GM23338 (cell line): ENCODE data around the gene GUCY1B1. TPM values are rescaled to one million over a fixed set of nuclear protein-coding genes. Genes with fewer than 3 reads are reported as not detected.

Source experiments
- ATAC-seq: fragments of 200-7000 bp; cut with Tn5 transposase; 3 replicates; pipeline ENCODE4 v1.9.1; 2020
- DNase-seq: peaks from one replicate; pipeline ENCODE4 v3.0.0-alpha.2; 2015; ENCODE audit warnings: low spot score
- H2AFZ ChIP-seq: fragments of 200-600 bp; sonication (generic); 2 replicates; pipeline ENCODE4 v1.8.0; 2016; ENCODE audit warnings: antibody characterized with exemption, mild to moderate bottlenecking, moderate library complexity
- H3F3A ChIP-seq: fragments of 200-600 bp; sonication (generic); replicated peaks from 2 replicates; pipeline ENCODE4 v1.8.0; 2017; ENCODE audit warnings: antibody characterized with exemption, mixed run types, low read depth
- H3K27ac ChIP-seq: fragments of 200-600 bp; sonication (generic); 2 replicates; pipeline ENCODE4 v1.6.1; 2016; ENCODE audit warnings: low read depth
- H3K27me3 ChIP-seq: fragments of 200-600 bp; sonication (generic); 2 replicates; pipeline ENCODE4 v1.8.0; 2016; ENCODE audit warnings: mild to moderate bottlenecking, mixed run types, moderate library complexity; ENCODE audit not compliant: insufficient read depth
- H3K36me3 ChIP-seq: fragments of 200-600 bp; sonication (generic); 2 replicates; pipeline ENCODE4 v1.8.0; 2016; ENCODE audit warnings: mild to moderate bottlenecking; ENCODE audit not compliant: insufficient read depth
- H3K4me1 ChIP-seq: fragments of 200-600 bp; sonication (generic); 2 replicates; pipeline ENCODE4 v1.8.0; 2016; ENCODE audit warnings: mild to moderate bottlenecking, moderate library complexity; ENCODE audit not compliant: insufficient read depth
- H3K4me2 ChIP-seq: fragments of 200-600 bp; sonication (generic); 2 replicates; pipeline ENCODE4 v1.7.1; 2017; ENCODE audit warnings: mixed run types
- H3K4me3 ChIP-seq: fragments of 200-600 bp; sonication (generic); 2 replicates; pipeline ENCODE4 v1.6.1; 2016; ENCODE audit warnings: mixed run types
- H3K79me2 ChIP-seq: fragments of 200-600 bp; sonication (generic); replicated peaks from 2 replicates; pipeline ENCODE4 v1.8.0; 2017; ENCODE audit warnings: mild to moderate bottlenecking; ENCODE audit not compliant: insufficient read depth
- H3K9me2 ChIP-seq: fragments of 200-600 bp; sonication (generic); 2 replicates; pipeline ENCODE4 v1.8.0; 2017; ENCODE audit not compliant: insufficient read depth
- H4K20me1 ChIP-seq: fragments of 200-600 bp; sonication (generic); replicated peaks from 2 replicates; pipeline ENCODE4 v1.8.0; 2017; ENCODE audit warnings: mild to moderate bottlenecking; ENCODE audit not compliant: insufficient read depth
- H3K27ac Mint-ChIP-seq: 2 replicates; pipeline ENCODE4 v1.8.0; 2020; ENCODE audit warnings: inconsistent platforms, mild to moderate bottlenecking, moderate library complexity, mixed read lengths
- H3K27me3 Mint-ChIP-seq: 3 replicates; pipeline ENCODE4 v1.8.0; 2022; ENCODE audit warnings: low read depth, mild to moderate bottlenecking, moderate library complexity, mixed read lengths, inconsistent platforms; ENCODE audit not compliant: insufficient read depth, poor library complexity
- H3K36me3 Mint-ChIP-seq: 3 replicates; pipeline ENCODE4 v1.8.0; 2021; ENCODE audit warnings: low read depth, mild to moderate bottlenecking, inconsistent platforms, moderate library complexity, mixed read lengths
- H3K4me1 Mint-ChIP-seq: 3 replicates; pipeline ENCODE4 v1.8.0; 2020; ENCODE audit warnings: mild to moderate bottlenecking, inconsistent platforms, mixed read lengths
- H3K4me3 Mint-ChIP-seq: 3 replicates; pipeline ENCODE4 v1.8.0; 2021; ENCODE audit warnings: moderate library complexity, mild to moderate bottlenecking, inconsistent platforms, mixed read lengths
- H3K9me3 Mint-ChIP-seq: 3 replicates; pipeline ENCODE4 v1.8.0; 2020; ENCODE audit warnings: moderate library complexity, mild to moderate bottlenecking, inconsistent platforms, mixed read lengths
- CREB1 ChIP-seq: fragments of 250-450 bp; sonication (Bioruptor Pico); IDR thresholded peaks from 2 replicates; pipeline ENCODE4 v1.5.0; 2020; ENCODE audit warnings: low read depth, mild to moderate bottlenecking, moderate library complexity
- ETS1 ChIP-seq: IDR thresholded peaks from 2 replicates; pipeline ENCODE4 v1.6.1; 2016; ENCODE audit warnings: antibody characterized with exemption
- EZH2 ChIP-seq: fragments of 200-600 bp; sonication (generic); IDR thresholded peaks from one replicate; pipeline ENCODE4 v1.8.0; 2017; ENCODE audit warnings: antibody characterized with exemption, mild to moderate bottlenecking, low read depth; ENCODE audit not compliant: unreplicated experiment
- EZH2phosphoT487 ChIP-seq: fragments of 200-600 bp; sonication (generic); IDR thresholded peaks from one replicate; pipeline ENCODE4 v1.8.1; 2018; ENCODE audit warnings: antibody characterized with exemption; ENCODE audit not compliant: unreplicated experiment
- JUNB ChIP-seq: IDR thresholded peaks from one replicate; pipeline ENCODE4 v1.6.1; 2016; ENCODE audit warnings: antibody characterized with exemption; ENCODE audit not compliant: unreplicated experiment
- NANOG ChIP-seq: IDR thresholded peaks from 2 replicates; pipeline ENCODE4 v1.6.1; 2016; ENCODE audit warnings: antibody characterized with exemption, borderline replicate concordance
- STAT1 ChIP-seq: IDR thresholded peaks from one replicate; pipeline ENCODE4 v1.6.1; 2016; ENCODE audit warnings: antibody characterized with exemption; ENCODE audit not compliant: unreplicated experiment
- ZNF114 ChIP-seq: fragments of 250-450 bp; sonication (Bioruptor Pico); IDR thresholded peaks from 2 replicates; pipeline ENCODE4 v1.5.0; 2020; ENCODE audit warnings: mild to moderate bottlenecking, moderate library complexity
- ZNF331 ChIP-seq: fragments of 250-450 bp; sonication (Bioruptor Pico); IDR thresholded peaks from 2 replicates; pipeline ENCODE4 v1.5.0; 2020; ENCODE audit warnings: low read depth, mild to moderate bottlenecking, moderate library complexity
- polyA plus RNA-seq: library from polyadenylated mRNA; unstranded; fragments of >200 nt; fragmentation: Nextera tagmentation; extraction: Ambion mirVana; gene quantifications from 2 replicates; pipeline ENCODE4 v1.2.1, GENCODE V29; 2016
- total RNA-seq: library from RNA; depleted of rRNA; stranded (reverse); fragments of >200 nt; shearing (Covaris generic); gene quantifications from 2 replicates; pipeline ENCODE4 v1.2.3, GENCODE V29; 2014
- TF ChIP-seq, protein P1 (sequence below): fragments of 250-450 bp; sonication (Bioruptor Pico); IDR thresholded peaks from 2 replicates; pipeline ENCODE4 v1.5.0; 2020; ENCODE audit warnings: mild to moderate bottlenecking, moderate library complexity
- TF ChIP-seq, protein P2 (sequence below), 2 experiments: fragments of 200-600 bp in 1 of 2; sonication (generic) in 1 of 2; conservative IDR thresholded peaks; 2 replicates each; pipeline versions ENCODE4 v1.5.1 to v1.6.1; 2016 to 2017; ENCODE audit warnings: antibody characterized with exemption in 2 of 2, low read depth in 2 of 2, mild to moderate bottlenecking in 2 of 2, moderate library complexity in 1 of 2
- TF ChIP-seq, protein P3 (sequence below): IDR thresholded peaks from one replicate; pipeline ENCODE4 v1.6.1; 2018; ENCODE audit warnings: antibody characterized with exemption; ENCODE audit not compliant: unreplicated experiment

Gene GUCY1B1
- total and polyA plus RNA-seq, 2 experiments from 2014 or later: 2.6 to 4.3 TPM

GRCh38 chr4:155853189-155853588 lies 94.4 kb downstream of the GUCY1B1 start:
- Mint-ChIP-seq H3K4me3 (no peak overlapping the region), H3K9me3 (peaks cover 28% of the 10 kb centered on the region), H3K27ac (no peak overlapping the region), H3K36me3 (peaks cover 12% of the 10 kb centered on the region; the same call in 2 of the 3 replicates), H3K4me1 (peaks cover 6% of the 10 kb centered on the region; the same call in 1 of the 3 replicates), H3K27me3 (no peaks in the 10 kb centered on the region)
- no peak overlapping the region for H3K4me3 ChIP-seq
- H3K79me2 ChIP-seq: no peaks in the 10 kb centered on the region
- no peaks in the 10 kb centered on the region for H4K20me1 ChIP-seq
- 0 out of 2 replicates have a peak, but pooled peaks cover 5% of the 10 kb centered on the region for H3K9me2 ChIP-seq
- TF ChIP-seq EZH2 (no peak), ETS1 (no peak), ZNF331 (CRISPR knock-in tag) (no peak), STAT1 (no peak), EZH2phosphoT487 (no peak), ZNF114 (CRISPR knock-in tag) (no peak), NANOG (no peak), CREB1 (CRISPR knock-in tag) (no peak), JUNB (no peak)
- TF ChIP-seq, protein P1, sequence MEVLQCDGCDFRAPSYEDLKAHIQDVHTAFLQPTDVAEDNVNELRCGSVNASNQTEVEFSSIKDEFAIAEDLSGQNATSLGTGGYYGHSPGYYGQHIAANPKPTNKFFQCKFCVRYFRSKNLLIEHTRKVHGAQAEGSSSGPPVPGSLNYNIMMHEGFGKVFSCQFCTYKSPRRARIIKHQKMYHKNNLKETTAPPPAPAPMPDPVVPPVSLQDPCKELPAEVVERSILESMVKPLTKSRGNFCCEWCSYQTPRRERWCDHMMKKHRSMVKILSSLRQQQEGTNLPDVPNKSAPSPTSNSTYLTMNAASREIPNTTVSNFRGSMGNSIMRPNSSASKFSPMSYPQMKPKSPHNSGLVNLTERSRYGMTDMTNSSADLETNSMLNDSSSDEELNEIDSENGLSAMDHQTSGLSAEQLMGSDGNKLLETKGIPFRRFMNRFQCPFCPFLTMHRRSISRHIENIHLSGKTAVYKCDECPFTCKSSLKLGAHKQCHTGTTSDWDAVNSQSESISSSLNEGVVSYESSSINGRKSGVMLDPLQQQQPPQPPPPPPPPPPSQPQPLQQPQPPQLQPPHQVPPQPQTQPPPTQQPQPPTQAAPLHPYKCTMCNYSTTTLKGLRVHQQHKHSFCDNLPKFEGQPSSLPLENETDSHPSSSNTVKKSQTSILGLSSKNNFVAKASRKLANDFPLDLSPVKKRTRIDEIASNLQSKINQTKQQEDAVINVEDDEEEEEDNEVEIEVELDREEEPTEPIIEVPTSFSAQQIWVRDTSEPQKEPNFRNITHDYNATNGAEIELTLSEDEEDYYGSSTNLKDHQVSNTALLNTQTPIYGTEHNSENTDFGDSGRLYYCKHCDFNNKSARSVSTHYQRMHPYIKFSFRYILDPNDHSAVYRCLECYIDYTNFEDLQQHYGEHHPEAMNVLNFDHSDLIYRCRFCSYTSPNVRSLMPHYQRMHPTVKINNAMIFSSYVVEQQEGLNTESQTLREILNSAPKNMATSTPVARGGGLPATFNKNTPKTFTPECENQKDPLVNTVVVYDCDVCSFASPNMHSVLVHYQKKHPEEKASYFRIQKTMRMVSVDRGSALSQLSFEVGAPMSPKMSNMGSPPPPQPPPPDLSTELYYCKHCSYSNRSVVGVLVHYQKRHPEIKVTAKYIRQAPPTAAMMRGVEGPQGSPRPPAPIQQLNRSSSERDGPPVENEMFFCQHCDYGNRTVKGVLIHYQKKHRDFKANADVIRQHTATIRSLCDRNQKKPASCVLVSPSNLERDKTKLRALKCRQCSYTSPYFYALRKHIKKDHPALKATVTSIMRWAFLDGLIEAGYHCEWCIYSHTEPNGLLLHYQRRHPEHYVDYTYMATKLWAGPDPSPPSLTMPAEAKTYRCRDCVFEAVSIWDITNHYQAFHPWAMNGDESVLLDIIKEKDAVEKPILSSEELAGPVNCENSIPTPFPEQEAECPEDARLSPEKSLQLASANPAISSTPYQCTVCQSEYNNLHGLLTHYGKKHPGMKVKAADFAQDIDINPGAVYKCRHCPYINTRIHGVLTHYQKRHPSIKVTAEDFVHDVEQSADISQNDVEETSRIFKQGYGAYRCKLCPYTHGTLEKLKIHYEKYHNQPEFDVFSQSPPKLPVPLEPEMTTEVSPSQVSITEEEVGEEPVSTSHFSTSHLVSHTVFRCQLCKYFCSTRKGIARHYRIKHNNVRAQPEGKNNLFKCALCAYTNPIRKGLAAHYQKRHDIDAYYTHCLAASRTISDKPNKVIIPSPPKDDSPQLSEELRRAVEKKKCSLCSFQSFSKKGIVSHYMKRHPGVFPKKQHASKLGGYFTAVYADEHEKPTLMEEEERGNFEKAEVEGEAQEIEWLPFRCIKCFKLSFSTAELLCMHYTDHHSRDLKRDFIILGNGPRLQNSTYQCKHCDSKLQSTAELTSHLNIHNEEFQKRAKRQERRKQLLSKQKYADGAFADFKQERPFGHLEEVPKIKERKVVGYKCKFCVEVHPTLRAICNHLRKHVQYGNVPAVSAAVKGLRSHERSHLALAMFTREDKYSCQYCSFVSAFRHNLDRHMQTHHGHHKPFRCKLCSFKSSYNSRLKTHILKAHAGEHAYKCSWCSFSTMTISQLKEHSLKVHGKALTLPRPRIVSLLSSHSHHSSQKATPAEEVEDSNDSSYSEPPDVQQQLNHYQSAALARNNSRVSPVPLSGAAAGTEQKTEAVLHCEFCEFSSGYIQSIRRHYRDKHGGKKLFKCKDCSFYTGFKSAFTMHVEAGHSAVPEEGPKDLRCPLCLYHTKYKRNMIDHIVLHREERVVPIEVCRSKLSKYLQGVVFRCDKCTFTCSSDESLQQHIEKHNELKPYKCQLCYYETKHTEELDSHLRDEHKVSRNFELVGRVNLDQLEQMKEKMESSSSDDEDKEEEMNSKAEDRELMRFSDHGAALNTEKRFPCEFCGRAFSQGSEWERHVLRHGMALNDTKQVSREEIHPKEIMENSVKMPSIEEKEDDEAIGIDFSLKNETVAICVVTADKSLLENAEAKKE (CRISPR knock-in tag): no peak
- TF ChIP-seq, protein P2, sequence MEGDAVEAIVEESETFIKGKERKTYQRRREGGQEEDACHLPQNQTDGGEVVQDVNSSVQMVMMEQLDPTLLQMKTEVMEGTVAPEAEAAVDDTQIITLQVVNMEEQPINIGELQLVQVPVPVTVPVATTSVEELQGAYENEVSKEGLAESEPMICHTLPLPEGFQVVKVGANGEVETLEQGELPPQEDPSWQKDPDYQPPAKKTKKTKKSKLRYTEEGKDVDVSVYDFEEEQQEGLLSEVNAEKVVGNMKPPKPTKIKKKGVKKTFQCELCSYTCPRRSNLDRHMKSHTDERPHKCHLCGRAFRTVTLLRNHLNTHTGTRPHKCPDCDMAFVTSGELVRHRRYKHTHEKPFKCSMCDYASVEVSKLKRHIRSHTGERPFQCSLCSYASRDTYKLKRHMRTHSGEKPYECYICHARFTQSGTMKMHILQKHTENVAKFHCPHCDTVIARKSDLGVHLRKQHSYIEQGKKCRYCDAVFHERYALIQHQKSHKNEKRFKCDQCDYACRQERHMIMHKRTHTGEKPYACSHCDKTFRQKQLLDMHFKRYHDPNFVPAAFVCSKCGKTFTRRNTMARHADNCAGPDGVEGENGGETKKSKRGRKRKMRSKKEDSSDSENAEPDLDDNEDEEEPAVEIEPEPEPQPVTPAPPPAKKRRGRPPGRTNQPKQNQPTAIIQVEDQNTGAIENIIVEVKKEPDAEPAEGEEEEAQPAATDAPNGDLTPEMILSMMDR (conservative IDR thresholded peaks at IDR 0.05; ENCODE audit: low read depth in 2 of 2): no peak
- TF ChIP-seq, protein P3, sequence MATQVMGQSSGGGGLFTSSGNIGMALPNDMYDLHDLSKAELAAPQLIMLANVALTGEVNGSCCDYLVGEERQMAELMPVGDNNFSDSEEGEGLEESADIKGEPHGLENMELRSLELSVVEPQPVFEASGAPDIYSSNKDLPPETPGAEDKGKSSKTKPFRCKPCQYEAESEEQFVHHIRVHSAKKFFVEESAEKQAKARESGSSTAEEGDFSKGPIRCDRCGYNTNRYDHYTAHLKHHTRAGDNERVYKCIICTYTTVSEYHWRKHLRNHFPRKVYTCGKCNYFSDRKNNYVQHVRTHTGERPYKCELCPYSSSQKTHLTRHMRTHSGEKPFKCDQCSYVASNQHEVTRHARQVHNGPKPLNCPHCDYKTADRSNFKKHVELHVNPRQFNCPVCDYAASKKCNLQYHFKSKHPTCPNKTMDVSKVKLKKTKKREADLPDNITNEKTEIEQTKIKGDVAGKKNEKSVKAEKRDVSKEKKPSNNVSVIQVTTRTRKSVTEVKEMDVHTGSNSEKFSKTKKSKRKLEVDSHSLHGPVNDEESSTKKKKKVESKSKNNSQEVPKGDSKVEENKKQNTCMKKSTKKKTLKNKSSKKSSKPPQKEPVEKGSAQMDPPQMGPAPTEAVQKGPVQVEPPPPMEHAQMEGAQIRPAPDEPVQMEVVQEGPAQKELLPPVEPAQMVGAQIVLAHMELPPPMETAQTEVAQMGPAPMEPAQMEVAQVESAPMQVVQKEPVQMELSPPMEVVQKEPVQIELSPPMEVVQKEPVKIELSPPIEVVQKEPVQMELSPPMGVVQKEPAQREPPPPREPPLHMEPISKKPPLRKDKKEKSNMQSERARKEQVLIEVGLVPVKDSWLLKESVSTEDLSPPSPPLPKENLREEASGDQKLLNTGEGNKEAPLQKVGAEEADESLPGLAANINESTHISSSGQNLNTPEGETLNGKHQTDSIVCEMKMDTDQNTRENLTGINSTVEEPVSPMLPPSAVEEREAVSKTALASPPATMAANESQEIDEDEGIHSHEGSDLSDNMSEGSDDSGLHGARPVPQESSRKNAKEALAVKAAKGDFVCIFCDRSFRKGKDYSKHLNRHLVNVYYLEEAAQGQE: no peak
- no peak overlapping the region for H3K4me2 ChIP-seq
- no peak overlapping the region for H3K27ac ChIP-seq
- H3K36me3 ChIP-seq: peaks cover under 1% of the 10 kb centered on the region; the same call in 1 of the 2 replicates
- H3K4me1 ChIP-seq: no peaks in the 10 kb centered on the region
- DNase-seq (no peak), ATAC-seq (no peak)
- H3F3A ChIP-seq: no peaks in the 10 kb centered on the region
- H2AFZ ChIP-seq: no peak overlapping the region
- no peaks in the 10 kb centered on the region for H3K27me3 ChIP-seq
